A673 (cell line): ENCODE data around the gene NUFIP1.

ENCODE experiments used
- CTCF ChIP-seq: fragments of 300-800, 200-600 bp; sonication (generic); conservative IDR thresholded peaks from 2 replicates; pipeline ENCODE4 v1.5.1; 2017; ENCODE audit warnings: low read depth, mild to moderate bottlenecking, antibody characterized with exemption, low read length, moderate library complexity, mixed read lengths
- EZH2 ChIP-seq: fragments of 200-600 bp; sonication (generic); IDR thresholded peaks from 2 replicates; pipeline ENCODE4 v1.6.1; 2017; ENCODE audit warnings: borderline replicate concordance, low read depth, mild to moderate bottlenecking, mixed read lengths, antibody characterized with exemption, low read length; ENCODE audit not compliant: poor library complexity, severe bottlenecking

- TF ChIP-seq CTCF, result no peak
- TF ChIP-seq EZH2, result no peak
Measured at GRCh38 chr13:44976196-44976595, 13.1 kb downstream of the NUFIP1 start.
